ENCODE measurements around the gene CSNK1E. TPM values are rescaled to one million over a fixed set of nuclear protein-coding genes. Genes with fewer than 3 reads are reported as not detected.

CSNK1E gene
- total and polyA plus RNA-seq, 2 of the 8 experiments (the other 6 are each of a cell fraction or from before 2014, with no cell fraction given), result 247 to 263 TPM

DNA sequence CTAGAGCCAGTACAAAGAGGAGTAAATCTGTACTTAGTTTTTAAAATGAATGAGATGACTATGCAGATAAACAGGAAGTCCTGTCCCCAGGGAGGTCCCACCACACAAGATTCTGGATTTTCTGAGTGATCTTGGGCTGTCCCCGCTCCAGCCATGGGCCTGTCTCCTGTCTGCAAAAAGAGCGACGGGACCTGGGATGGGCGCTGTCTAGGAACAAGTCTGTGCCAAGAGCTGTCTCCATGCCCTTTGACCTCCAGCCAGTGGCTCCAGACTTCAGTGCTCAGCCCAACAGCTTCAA, 6.0 kb downstream of the CSNK1E start (continued):
- TF ChIP-seq POLR2A (IDR thresholded peaks at IDR 0.05; ENCODE audit: control extremely low read depth in 1 of 2, low read depth in 2 of 2, low read length in 2 of 2) (no peak), FOSL1 (IDR thresholded peaks at IDR 0.05; ENCODE audit: insufficient read depth, low read depth, low read length) (no peak), KDM4A (IDR thresholded peaks at IDR 0.05; ENCODE audit: low read depth, low read length, severe bottlenecking) (no peak), SIX5 (IDR thresholded peaks at IDR 0.05; ENCODE audit: low read depth, low read length) (no peak)

Measured in H1 (cell line).